Natural killer cell treated with Interleukin-12 subunit alpha and Interleukin-12 subunit beta and Interleukin-15 and Interleukin-18, amount 100 ng/mL, for 72 hours (primary cell): ENCODE measurements around the gene ARHGAP26. TPM values are rescaled to one million over a fixed set of nuclear protein-coding genes. Genes with fewer than 3 reads are reported as not detected.

Experiments used
- ATAC-seq, 2 donors: fragments of 150-1000 bp; cut with Tn5 transposase in 1 of 2; sonication (Bioruptor Pico), chemical (Tn5 transposase) in 1 of 2; 2 replicates each; pipeline ENCODE4 v1.10.0; 2021
- DNase-seq: peaks from one replicate; pipeline ENCODE4 v3.0.0; 2022; ENCODE audit warnings: low spot score
- H3K27ac Mint-ChIP-seq, 2 donors: 1 replicate in 1 of 2; 2 replicates in 1 of 2; pipeline ENCODE4 v1.8.0; 2022; ENCODE audit warnings: mixed read lengths in 2 of 2, mild to moderate bottlenecking in 1 of 2, moderate library complexity in 1 of 2
- H3K27me3 Mint-ChIP-seq, 2 donors: 1 replicate in 1 of 2; 2 replicates in 1 of 2; pipeline ENCODE4 v1.8.0; 2022; ENCODE audit warnings: mixed read lengths in 2 of 2
- H3K36me3 Mint-ChIP-seq: one replicate; pipeline ENCODE4 v1.8.0; 2022; ENCODE audit warnings: mixed read lengths
- H3K4me1 Mint-ChIP-seq, 2 donors: 1 replicate in 1 of 2; 2 replicates in 1 of 2; pipeline ENCODE4 v1.8.0; 2022; ENCODE audit warnings: low read depth in 2 of 2, mixed read lengths in 2 of 2, mild to moderate bottlenecking in 1 of 2
- H3K4me3 Mint-ChIP-seq: one replicate; pipeline ENCODE4 v1.8.0; 2022; ENCODE audit warnings: mixed read lengths
- H3K9me3 Mint-ChIP-seq: 2 replicates; pipeline ENCODE4 v1.8.0; 2022; ENCODE audit warnings: mixed read lengths
- total RNA-seq, 2 donors: library from RNA; stranded (reverse); gene quantifications; one replicate each; pipeline ENCODE4 v1.2.3, GENCODE V29; 2022

The ARHGAP26 gene
- total RNA-seq, 2 donors from 2014 or later, result 109 to 110 TPM

DNA sequence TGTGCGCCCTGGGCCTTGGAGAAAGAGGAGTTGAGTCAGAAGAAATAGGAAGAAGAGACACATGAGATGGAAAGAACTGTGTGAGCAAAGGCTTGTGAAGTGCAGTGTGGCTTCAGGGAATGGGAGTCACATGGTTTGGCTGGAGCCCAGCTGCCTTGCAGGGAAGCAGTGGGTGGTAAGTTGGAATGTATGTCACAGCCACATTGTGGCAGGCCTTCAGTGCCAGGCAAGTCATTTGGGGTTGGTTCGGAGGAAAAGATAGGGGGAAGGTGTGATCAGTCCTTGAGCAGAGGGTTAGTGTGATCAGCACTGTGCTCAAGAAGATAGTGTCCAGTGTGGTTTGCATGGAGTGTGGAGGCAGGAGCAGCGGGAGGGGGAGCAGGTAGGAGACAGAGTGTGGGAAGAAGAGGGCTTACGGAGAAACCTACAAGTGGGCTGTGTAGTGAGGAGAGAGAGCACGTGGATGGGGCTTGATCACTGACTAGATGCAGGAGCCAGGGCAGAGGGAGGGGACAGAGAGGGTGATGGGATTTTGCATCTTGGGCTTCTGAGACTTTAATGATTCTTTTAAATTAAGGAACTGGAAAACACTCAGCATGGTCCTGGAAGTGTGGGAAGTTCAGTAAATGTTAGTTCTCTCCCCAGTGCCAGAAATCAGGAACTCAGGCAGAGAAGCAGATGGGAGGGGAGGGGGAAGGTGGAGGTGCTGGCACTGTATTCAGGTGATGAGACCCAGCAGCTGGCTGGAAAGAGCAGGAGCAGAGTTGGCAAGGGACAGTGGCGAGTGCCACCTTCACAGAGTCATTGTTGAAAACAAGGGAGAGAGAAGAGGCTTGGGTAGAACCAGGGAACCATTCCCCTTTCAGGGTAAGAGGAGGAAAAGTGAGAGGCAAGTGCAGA is 46.6 kb downstream of the ARHGAP26 start:
- peak overlapping the region; percentile 26 to 27 for H3K27ac Mint-ChIP-seq
- ATAC-seq, result peak; percentile 34 to 55
- H3K4me1 Mint-ChIP-seq, result peaks cover 57 to 69% of the 10 kb centered on the region in 2 donors

DNA sequence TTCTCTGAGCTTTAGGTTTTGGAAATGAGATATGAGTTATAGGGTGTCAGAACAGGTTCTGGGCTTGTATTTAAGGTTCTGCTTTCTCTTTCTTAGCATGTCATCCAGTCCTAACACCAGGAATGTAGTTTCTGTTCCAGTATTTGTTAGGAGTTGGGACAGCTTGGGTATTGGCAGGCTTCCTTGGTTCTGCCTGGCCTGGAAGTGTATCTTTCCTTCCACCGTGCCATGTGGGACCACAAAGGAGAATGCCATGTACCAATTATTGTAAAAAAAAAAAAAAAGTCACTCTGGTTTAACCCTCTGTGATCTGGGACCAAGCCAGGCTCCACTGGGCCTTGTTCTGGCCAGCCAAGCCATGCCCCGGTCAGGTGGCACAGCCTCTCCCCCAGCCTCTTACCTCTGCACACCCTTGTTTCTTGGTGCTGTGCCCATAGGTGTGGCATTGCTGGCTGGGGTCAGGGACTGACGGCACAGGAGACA is 47.8 kb downstream of the ARHGAP26 start:
- Mint-ChIP-seq H3K4me1 (peaks cover 63 to 81% of the 10 kb centered on the region in 2 donors), H3K9me3 (no peaks in the 10 kb centered on the region), H3K27me3 (no peaks in the 10 kb centered on the region), H3K4me3 (no peak overlapping the region), H3K27ac (peak overlapping the region; percentile 26 to 27), H3K36me3 (no peaks in the 10 kb centered on the region)
- DNase-seq (no peak), ATAC-seq (no peak)

More for the DNA sequence above, 46.6 kb downstream of the ARHGAP26 start:
- Mint-ChIP-seq H3K9me3 (no peaks in the 10 kb centered on the region), H3K4me3 (no peak overlapping the region), H3K27me3 (no peaks in the 10 kb centered on the region), H3K36me3 (no peaks in the 10 kb centered on the region)
- no peak for DNase-seq

DNA sequence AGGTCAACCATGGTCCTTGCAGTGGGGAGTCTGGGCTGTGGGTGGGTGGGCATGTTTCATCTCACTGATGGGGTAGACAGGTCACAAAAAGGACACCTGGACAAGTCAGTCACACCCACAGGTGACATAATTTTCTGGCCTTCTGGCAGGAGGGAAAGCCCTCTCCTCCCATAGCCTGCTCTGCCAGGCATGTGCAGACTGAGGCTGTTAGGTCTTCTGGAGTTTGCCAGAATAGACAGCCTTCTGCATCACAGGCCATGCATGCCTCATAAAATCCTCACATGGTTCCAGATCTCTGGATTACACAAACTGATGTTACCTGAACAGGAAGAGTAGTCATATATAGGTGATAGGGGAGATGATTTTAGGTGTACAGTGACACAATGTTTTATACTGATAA is 49.1 kb downstream of the ARHGAP26 start:
- no peak for ATAC-seq
- no peak for DNase-seq
- no peaks in the 10 kb centered on the region for H3K36me3 Mint-ChIP-seq
- H3K9me3 Mint-ChIP-seq, result no peaks in the 10 kb centered on the region
- no peak overlapping the region for H3K4me3 Mint-ChIP-seq
- peak overlapping the region; percentile 70 to 75 for H3K27ac Mint-ChIP-seq
- H3K27me3 Mint-ChIP-seq, result no peaks in the 10 kb centered on the region
- H3K4me1 Mint-ChIP-seq, result peaks cover 62 to 84% of the 10 kb centered on the region in 2 donors

DNA sequence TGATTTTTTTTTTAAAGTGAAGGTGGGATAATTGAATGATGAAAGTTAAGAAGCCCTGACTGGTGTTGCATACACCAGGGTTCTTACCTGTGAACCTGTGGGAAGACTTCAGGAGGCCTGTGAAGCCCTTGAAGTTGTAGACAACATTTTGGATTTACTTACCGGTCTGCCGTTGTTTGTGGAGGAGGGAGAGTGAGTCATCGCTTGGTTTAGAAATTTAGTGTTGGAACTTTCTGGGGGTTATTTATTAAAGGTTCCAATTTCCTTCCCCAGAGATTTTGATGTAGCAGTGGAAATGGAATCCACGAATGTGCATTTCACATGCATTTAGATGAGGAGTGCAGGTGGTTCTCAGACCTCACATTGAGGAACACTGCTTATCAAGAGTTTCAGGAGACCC is 49.6 kb downstream of the ARHGAP26 start:
- no peak for ATAC-seq
- Mint-ChIP-seq H3K27me3 (no peaks in the 10 kb centered on the region), H3K4me3 (no peak overlapping the region), H3K36me3 (no peaks in the 10 kb centered on the region), H3K4me1 (peaks cover 64 to 85% of the 10 kb centered on the region in 2 donors), H3K27ac (peak overlapping the region; percentile 70 to 75), H3K9me3 (no peaks in the 10 kb centered on the region)
- no peak for DNase-seq

DNA sequence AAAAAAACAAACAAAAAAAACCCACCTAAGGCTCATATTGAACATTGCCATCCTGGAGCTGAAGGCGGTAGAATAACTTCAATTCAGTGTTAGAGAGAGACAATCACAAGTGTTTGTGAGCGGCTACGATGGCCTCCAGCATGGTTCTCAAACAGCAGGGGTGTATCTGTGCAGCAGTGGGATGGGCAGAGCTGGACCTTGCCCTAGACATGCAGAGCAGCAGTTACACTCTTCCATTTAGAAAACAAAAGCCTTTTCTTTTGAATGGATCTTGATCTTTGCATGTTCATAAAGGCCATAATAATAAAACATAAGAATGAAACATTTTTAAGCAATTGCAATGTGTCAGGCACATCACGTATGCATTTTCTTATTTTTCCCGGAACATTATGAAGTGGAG is 50.3 kb downstream of the ARHGAP26 start:
- no peak for DNase-seq
- peak overlapping the region; percentile 70 to 75 for H3K27ac Mint-ChIP-seq
- H3K36me3 Mint-ChIP-seq, result no peaks in the 10 kb centered on the region
- peak overlapping the region; percentile 5 for H3K4me3 Mint-ChIP-seq
- no peaks in the 10 kb centered on the region for H3K27me3 Mint-ChIP-seq
- peaks cover 67 to 89% of the 10 kb centered on the region in 2 donors for H3K4me1 Mint-ChIP-seq
- H3K9me3 Mint-ChIP-seq, result no peaks in the 10 kb centered on the region
- ATAC-seq, result no peak

DNA sequence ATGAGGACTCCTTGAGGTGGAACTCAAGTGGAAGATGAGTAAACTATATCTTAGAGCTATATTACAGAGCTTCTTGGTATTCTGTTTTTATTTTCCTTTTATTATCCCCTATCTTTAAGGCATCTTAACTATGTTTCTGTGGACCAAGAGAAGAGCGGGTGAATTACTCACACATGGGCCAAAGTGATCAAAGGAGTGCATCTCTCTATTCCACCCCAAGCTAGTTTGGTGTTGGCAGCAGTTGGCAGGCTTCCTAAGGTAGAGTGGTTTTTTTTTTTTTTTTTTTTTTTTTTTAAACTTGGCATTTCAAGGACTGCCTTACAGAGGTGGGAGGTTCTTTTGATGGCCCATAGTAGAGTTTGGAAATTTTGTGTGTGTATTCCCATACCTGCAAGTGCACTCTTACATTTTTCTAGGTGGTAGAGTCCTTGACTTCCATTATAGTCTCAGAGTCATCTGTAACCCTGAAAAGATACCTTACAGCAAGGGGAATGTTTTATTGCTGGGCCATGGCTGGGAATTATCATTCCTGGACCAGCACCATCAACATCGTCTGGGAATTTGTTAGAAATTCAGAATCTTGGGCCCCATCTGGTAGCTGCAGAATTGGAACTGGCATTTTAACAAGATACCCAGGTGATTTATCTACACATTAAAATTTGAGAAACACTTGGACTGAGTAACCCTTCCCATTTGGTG is 51.0 kb downstream of the ARHGAP26 start:
- Mint-ChIP-seq H3K27ac (peak overlapping the region; percentile 70 to 75), H3K9me3 (no peaks in the 10 kb centered on the region), H3K4me3 (peak overlapping the region; percentile 38), H3K27me3 (no peaks in the 10 kb centered on the region), H3K4me1 (peaks cover 69 to 89% of the 10 kb centered on the region in 2 donors), H3K36me3 (no peaks in the 10 kb centered on the region)
- DNase-seq (no peak), ATAC-seq (no peak)

DNA sequence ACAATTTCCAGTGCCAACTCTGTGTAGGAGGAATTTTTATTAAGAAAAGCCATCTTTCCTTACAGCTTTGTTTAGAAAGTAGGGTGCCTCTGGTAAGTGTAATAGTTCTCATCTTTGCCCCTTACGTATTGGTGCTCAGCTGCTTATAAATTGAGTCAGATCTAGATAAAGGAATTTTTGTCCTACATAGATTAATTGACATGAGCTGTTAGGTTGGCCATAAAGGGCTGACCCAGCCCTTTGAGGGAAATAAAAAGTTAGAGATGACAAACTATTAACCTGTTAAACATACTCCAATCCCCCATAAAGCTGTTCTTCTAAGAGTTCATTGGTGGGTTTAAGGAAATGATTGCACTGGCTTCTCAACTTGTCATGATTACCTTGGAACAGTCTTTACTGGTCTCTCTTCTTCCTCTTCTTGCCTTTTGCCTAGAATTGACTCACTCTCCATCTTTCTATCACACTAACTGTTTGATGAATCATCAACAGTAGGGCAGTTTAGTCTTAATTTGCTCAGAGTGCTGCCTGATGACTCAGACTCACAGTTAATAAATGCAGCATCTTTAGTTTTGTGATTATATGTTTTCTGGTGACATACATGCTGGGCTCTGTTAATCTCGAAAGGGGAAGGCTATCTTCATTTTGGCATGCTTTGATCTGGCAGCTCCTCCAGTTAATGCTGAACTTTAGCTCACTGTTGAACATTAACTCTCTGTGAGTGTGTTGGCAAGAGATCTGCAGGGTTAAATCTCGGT is 51.7 kb downstream of the ARHGAP26 start:
- peaks cover 67 to 89% of the 10 kb centered on the region in 2 donors for H3K4me1 Mint-ChIP-seq
- no peaks in the 10 kb centered on the region for H3K27me3 Mint-ChIP-seq
- DNase-seq, result no peak
- H3K4me3 Mint-ChIP-seq, result peak overlapping the region; percentile 38
- peak; percentile 85 to 91 for ATAC-seq
- H3K27ac Mint-ChIP-seq, result peak overlapping the region; percentile 52 to 70
- H3K9me3 Mint-ChIP-seq, result no peaks in the 10 kb centered on the region
- H3K36me3 Mint-ChIP-seq, result no peaks in the 10 kb centered on the region

DNA sequence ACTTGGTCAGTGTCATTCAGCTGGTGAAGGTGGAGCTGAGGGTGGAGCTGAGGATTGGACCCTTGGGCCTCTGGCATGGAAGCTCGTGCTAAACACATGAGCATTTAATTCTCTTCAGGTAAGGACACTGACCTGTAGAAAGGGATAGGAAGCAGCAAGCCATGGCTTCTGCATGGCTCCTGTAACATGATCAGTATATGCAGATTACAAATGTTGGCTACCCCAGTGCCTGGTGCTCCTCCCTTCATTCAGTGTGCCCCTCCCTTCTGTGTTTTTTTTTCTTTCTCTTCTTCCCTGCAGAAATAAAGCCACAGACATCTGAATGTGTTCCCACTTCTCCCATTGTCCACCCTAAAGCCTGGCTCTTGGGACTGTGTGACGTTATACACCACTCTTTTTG is 52.9 kb downstream of the ARHGAP26 start:
- no peaks in the 10 kb centered on the region for H3K9me3 Mint-ChIP-seq
- H3K4me1 Mint-ChIP-seq, result peaks cover 69 to 91% of the 10 kb centered on the region in 2 donors
- H3K36me3 Mint-ChIP-seq, result no peaks in the 10 kb centered on the region
- H3K27ac Mint-ChIP-seq, result peak overlapping the region; percentile 34 to 52
- H3K4me3 Mint-ChIP-seq, result peak overlapping the region; percentile 55
- DNase-seq (no peak), ATAC-seq (no peak)
- H3K27me3 Mint-ChIP-seq, result no peaks in the 10 kb centered on the region

DNA sequence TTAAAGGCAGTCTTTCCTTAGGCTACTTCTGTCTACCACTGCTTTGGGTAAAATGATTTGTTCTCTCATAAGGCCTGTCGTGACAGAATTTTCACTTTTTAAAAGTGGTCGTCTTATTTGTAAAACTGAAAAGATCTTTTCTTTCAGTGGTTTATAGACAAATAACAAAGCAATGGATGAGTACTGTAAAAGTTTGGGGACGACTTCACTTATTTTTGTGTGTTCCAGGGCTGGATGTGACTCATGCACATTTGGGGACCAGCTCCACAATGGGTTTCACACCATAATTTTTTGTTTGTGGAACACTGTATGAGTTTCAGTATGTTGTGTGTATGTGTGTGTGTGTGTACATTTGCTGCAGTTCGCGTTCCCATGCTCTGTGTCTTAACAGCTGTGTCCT is 53.6 kb downstream of the ARHGAP26 start:
- H3K9me3 Mint-ChIP-seq, result no peaks in the 10 kb centered on the region
- no peaks in the 10 kb centered on the region for H3K36me3 Mint-ChIP-seq
- H3K4me3 Mint-ChIP-seq, result peak overlapping the region; percentile 55
- no peaks in the 10 kb centered on the region for H3K27me3 Mint-ChIP-seq
- H3K27ac Mint-ChIP-seq, result peak overlapping the region; percentile 34 to 52
- H3K4me1 Mint-ChIP-seq, result peaks cover 75 to 97% of the 10 kb centered on the region in 2 donors
- DNase-seq (no peak), ATAC-seq (no peak)

DNA sequence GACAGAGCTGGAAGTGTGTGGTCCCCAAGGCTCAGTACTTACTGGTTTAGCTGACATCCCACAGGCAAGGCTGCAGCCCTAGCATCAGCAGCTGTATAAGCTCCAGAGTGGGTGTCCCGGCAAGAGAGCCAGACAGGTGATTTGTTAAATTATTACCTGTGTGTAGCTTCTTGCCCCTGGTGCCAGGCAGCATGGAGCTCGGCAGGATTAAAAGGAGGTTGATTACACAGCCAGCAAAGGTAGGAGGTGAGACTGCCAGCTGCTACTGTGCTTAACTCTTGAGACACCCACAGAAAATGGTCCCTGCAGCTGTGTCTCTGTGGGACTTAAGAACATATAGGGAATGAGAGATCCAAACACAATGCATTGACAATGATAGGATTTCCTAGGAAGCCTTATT is 54.2 kb downstream of the ARHGAP26 start:
- peaks cover 79 to 97% of the 10 kb centered on the region in 2 donors for H3K4me1 Mint-ChIP-seq

DNA sequence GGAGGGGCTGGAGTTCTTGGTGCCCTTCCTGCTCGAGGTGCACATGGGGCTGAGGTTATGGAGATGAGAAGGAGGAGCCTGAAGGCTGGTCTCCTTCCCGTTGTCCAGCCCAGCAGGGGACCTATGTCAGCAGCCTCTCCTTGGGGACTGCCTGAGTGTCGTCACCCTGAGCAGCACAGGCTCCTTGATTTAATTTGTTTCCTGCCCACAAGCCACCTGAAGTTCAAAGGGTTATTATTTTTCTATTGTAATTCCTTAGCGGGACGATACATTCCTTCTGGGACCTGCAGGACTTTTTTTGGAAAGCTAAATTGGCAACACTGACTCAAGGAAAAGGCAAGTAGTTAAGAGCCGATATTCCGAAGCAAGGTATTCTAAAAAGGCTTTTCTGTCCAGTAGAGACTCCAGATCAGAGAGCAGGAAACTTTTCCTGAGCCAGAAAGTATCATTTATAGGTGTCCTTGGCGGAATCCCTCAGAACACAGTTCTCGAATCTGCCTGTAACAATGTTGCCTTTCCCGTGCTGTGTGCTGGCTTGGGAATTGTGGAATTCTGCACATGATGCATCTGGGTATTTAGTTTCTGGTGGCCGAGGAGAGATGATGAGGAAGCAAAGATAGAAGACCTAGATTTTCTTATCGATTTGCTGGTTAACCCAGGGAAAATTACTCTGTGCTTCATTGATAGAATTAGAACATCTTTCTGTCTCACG is 55.4 kb downstream of the ARHGAP26 start:
- H3K36me3 Mint-ChIP-seq, result no peaks in the 10 kb centered on the region
- ATAC-seq (no peak), DNase-seq (no peak)
- peak overlapping the region; percentile 80 to 93 for H3K27ac Mint-ChIP-seq
- no peaks in the 10 kb centered on the region for H3K9me3 Mint-ChIP-seq
- H3K4me1 Mint-ChIP-seq, result peaks cover 82 to 96% of the 10 kb centered on the region in 2 donors
- H3K4me3 Mint-ChIP-seq, result peak overlapping the region; percentile 2
- no peaks in the 10 kb centered on the region for H3K27me3 Mint-ChIP-seq

More for the DNA sequence above, 54.2 kb downstream of the ARHGAP26 start:
- DNase-seq (no peak), ATAC-seq (no peak)
- no peaks in the 10 kb centered on the region for H3K9me3 Mint-ChIP-seq
- no peaks in the 10 kb centered on the region for H3K36me3 Mint-ChIP-seq
- no peaks in the 10 kb centered on the region for H3K27me3 Mint-ChIP-seq
- peak overlapping the region; percentile 34 to 52 for H3K27ac Mint-ChIP-seq
- H3K4me3 Mint-ChIP-seq, result peak overlapping the region; percentile 55

DNA sequence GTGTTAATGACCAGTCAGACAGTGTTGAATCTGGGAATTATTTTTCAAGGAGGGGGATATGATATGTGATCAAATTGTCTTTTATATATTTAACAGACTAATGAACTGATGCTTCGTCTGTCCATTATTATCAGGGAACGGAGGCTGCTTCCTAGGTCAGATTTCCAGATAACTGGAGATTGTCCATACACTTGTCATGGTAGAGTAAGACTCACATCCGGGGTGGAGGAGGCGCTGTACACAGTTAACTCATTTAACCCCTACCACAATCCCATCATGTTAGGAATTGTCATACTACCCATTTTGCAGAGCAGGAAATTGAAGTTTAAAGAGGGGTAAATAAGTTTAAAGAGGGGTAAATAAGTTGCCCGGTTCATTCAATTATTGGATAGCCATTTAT is 55.9 kb downstream of the ARHGAP26 start:
- DNase-seq (no peak), ATAC-seq (no peak)
- Mint-ChIP-seq H3K4me3 (peak overlapping the region; percentile 2), H3K27ac (peak overlapping the region; percentile 80 to 93), H3K4me1 (peaks cover 82 to 96% of the 10 kb centered on the region in 2 donors), H3K9me3 (no peaks in the 10 kb centered on the region), H3K36me3 (no peaks in the 10 kb centered on the region), H3K27me3 (no peaks in the 10 kb centered on the region)
